ENCODE results near the gene CDHR2. TPM values are rescaled to one million over a fixed set of nuclear protein-coding genes. Genes with fewer than 3 reads are reported as not detected.

CDHR2 gene
- total RNA-seq, 1 experiment from 2014 or later = 0.10 TPM

- H3K27ac ChIP-seq (ENCODE audit: low read depth, low read length) = no peak overlapping the region; the same call in 1 of the 2 replicates
- peaks cover 45% of the 10 kb centered on the region for H3K79me2 ChIP-seq (ENCODE audit: insufficient read depth, low read length)
- H3K4me3 ChIP-seq (replicated peaks in 1 of 2; ENCODE audit: low read depth in 1 of 2, low read length in 2 of 2) = no peak overlapping the region
- TF ChIP-seq SP1 (IDR thresholded peaks at IDR 0.05; ENCODE audit: low read depth) = no peak
- TF ChIP-seq ELF1 (IDR thresholded peaks at IDR 0.05; ENCODE audit: borderline replicate concordance, low read depth) = no peak
- no peak for TF ChIP-seq CEBPB (IDR thresholded peaks at IDR 0.05; ENCODE audit: low read depth)
- no peak for TF ChIP-seq JUND (IDR thresholded peaks at IDR 0.05)
- TF ChIP-seq, protein P1, sequence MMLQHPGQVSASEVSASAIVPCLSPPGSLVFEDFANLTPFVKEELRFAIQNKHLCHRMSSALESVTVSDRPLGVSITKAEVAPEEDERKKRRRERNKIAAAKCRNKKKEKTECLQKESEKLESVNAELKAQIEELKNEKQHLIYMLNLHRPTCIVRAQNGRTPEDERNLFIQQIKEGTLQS (IDR thresholded peaks at IDR 0.05) = no peak
- no peak for TF ChIP-seq FOSL1 (IDR thresholded peaks at IDR 0.05; ENCODE audit: low read depth)
- TF ChIP-seq YY1 (IDR thresholded peaks at IDR 0.05; ENCODE audit: extremely low read depth, insufficient replicate concordance, low read depth, low read length) = no peak
- TF ChIP-seq EGR1 (IDR thresholded peaks at IDR 0.05; ENCODE audit: low read depth) = no peak
- no peak for TF ChIP-seq EZH2phosphoT487 (IDR thresholded peaks at IDR 0.05; ENCODE audit: borderline replicate concordance)
- no peak for TF ChIP-seq REST (IDR thresholded peaks at IDR 0.05; ENCODE audit: low read depth)
- no peak for TF ChIP-seq SRF (IDR thresholded peaks at IDR 0.05; ENCODE audit: low read depth)
- TF ChIP-seq RAD21 (IDR thresholded peaks at IDR 0.05; ENCODE audit: low read depth) = no peak
- DNase-seq (ENCODE audit: low read depth, low spot score) (no peak), ATAC-seq (no peak)
- no peak overlapping the region for H3K4me2 ChIP-seq (ENCODE audit: low read length)
- no peak overlapping the region for H2AFZ ChIP-seq (ENCODE audit: low read depth, low read length, poor library complexity, severe bottlenecking)
- ChIA-PET CTCF (no interaction called here), POLR2A (no interaction called here), RAD21 (ENCODE audit: low non-redundant PET in 1 of 2, low total read pairs in 2 of 2, uncharacterized antibody in 2 of 2, unreplicated experiment in 2 of 2) (no interaction called here)
- no peaks in the 10 kb centered on the region for H3K9me3 ChIP-seq (ENCODE audit: control insufficient read depth in 1 of 2, insufficient read depth in 1 of 2, low read depth in 1 of 2, low read length in 2 of 2)
- H3K36me3 ChIP-seq (ENCODE audit: control insufficient read depth in 1 of 2, insufficient read depth in 2 of 2, low read length in 2 of 2) = peaks cover 3 to 26% of the 10 kb centered on the region in 2 experiments; a peak in 2 of 4 replicates
- no TSS peak for BruUV-seq (replicated peaks)
- H3K9me2 ChIP-seq (ENCODE audit: insufficient read depth) = no peaks in the 10 kb centered on the region
- H4K20me1 ChIP-seq (ENCODE audit: insufficient read depth) = no peaks in the 10 kb centered on the region
- no peak overlapping the region for H3K9ac ChIP-seq (ENCODE audit: low read length)
- H3K27me3 ChIP-seq (ENCODE audit: insufficient read depth, low read length) = no peaks in the 10 kb centered on the region
- H3K4me1 ChIP-seq (ENCODE audit: control insufficient read depth in 1 of 2, insufficient read depth in 2 of 2, low read length in 2 of 2) = peaks cover 6 to 16% of the 10 kb centered on the region in 2 experiments; a peak in 2 of 4 replicates
- intact Hi-C loops (cut with micrococcal nuclease) = no loop called here
Observed at GRCh38 chr5:176532795-176533194, 16.3 kb upstream of the CDHR2 start.

Measured in HCT116 (cell line).